HepG2 (cell line): ENCODE measurements around the gene DDHD1. TPM values are rescaled to one million over a fixed set of nuclear protein-coding genes. Genes with fewer than 3 reads are reported as not detected.

Experiments used
- ATAC-seq: fragments of 200-7000 bp; cut with Tn5 transposase; 3 replicates; pipeline ENCODE4 v1.9.1; 2020; ENCODE audit warnings: mild to moderate bottlenecking, moderate library complexity
- BruUV-seq: library from RNA; stranded (reverse); fragments of 400-500 nt; replicated peaks from 2 replicates; lab custom pipeline; 2021; lab: Mats Ljungman, UMichigan
- CTCF ChIA-PET: fragments of 300-600 bp; formaldehyde crosslinking; extraction: SDS; loops from one replicate; lab custom pipeline; 2021; ENCODE audit warnings: low total read pairs, inconsistent platforms, low intra/inter-chr PET ratio; lab: Yijun Ruan, JAX
- POLR2A ChIA-PET: fragments of 350-600 bp; sonication (Branson Sonifier 250); formaldehyde crosslinking; loops from one replicate; lab custom pipeline; 2020; ENCODE audit warnings: antibody characterized with exemption, inconsistent platforms; lab: Yijun Ruan, JAX
- DNase-seq: peaks from one replicate; pipeline ENCODE4 v3.0.0-alpha.2; 2015; ENCODE audit warnings: low spot score
- FAIRE-seq: peaks from 3 replicates; lab custom pipeline; 2011; peaks lifted over from hg19 to GRCh38; lab: Jason Lieb, UNC
- H2AFZ ChIP-seq: one replicate; pipeline ENCODE4 v1.6.1; 2011; ENCODE audit warnings: low read length, inconsistent platforms
- H3K27ac ChIP-seq: fragments of 300-600 bp; 3 replicates; pipeline ENCODE4 v1.8.0; 2011; ENCODE audit warnings: mixed run types, mild to moderate bottlenecking, mixed read lengths, low read length, inconsistent platforms; ENCODE audit not compliant: insufficient read depth; ENCODE audit errors: extremely low read length
- H3K27me3 ChIP-seq, 2 experiments: fragments of 200-600 bp in 1 of 2; 2 replicates in 1 of 2; 3 replicates in 1 of 2; pipeline versions ENCODE4 v1.6.0 to v1.8.0; 2011; ENCODE audit warnings: low read length in 2 of 2, mild to moderate bottlenecking in 2 of 2, moderate library complexity in 2 of 2, inconsistent platforms in 1 of 2; ENCODE audit not compliant: insufficient read depth in 2 of 2, control insufficient read depth in 1 of 2
- H3K36me3 ChIP-seq, 2 experiments: fragments of 200-600 bp in 1 of 2; replicated peaks in 1 of 2; 2 replicates in 1 of 2; 3 replicates in 1 of 2; pipeline versions ENCODE4 v1.5.1 to v1.8.0; 2011; ENCODE audit warnings: low read length in 2 of 2, inconsistent platforms in 1 of 2; ENCODE audit not compliant: insufficient read depth in 2 of 2, control insufficient read depth in 1 of 2
- H3K4me1 ChIP-seq: 2 replicates; pipeline ENCODE4 v1.5.1; 2012; ENCODE audit warnings: low read length, inconsistent platforms; ENCODE audit not compliant: insufficient read depth
- H3K4me2 ChIP-seq: 2 replicates; pipeline ENCODE4 v1.6.0; 2011; ENCODE audit warnings: low read depth, low read length, inconsistent platforms
- H3K4me3 ChIP-seq, 3 experiments: fragments of 200-600 bp in 1 of 3; sonication (generic), shearing (Covaris generic) in 1 of 3; replicated peaks in 1 of 3; 2 replicates each; pipeline ENCODE4 v1.5.1; 2011 to 2016; ENCODE audit warnings: low read length in 3 of 3, inconsistent platforms in 2 of 3, low read depth in 2 of 3, mild to moderate bottlenecking in 2 of 3, control low read depth in 1 of 3, mixed read lengths in 1 of 3; ENCODE audit not compliant: insufficient read depth in 1 of 3
- H3K79me2 ChIP-seq: one replicate; pipeline ENCODE4 v1.6.1; 2011; ENCODE audit warnings: low read length, inconsistent platforms; ENCODE audit not compliant: insufficient read depth
- H3K9ac ChIP-seq: 2 replicates; pipeline ENCODE4 v1.6.0; 2011; ENCODE audit warnings: mild to moderate bottlenecking, low read depth, low read length, inconsistent platforms; ENCODE audit not compliant: insufficient read depth
- H3K9me3 ChIP-seq: 2 replicates; pipeline ENCODE4 v1.5.1; 2012; ENCODE audit warnings: mild to moderate bottlenecking, low read length
- H4K20me1 ChIP-seq: 2 replicates; pipeline ENCODE4 v1.6.0; 2011; ENCODE audit warnings: inconsistent platforms, mild to moderate bottlenecking, low read length, moderate library complexity; ENCODE audit not compliant: insufficient read depth
- AGO1 ChIP-seq: fragments of 200-400 bp; formaldehyde crosslinking; IDR thresholded peaks from 2 replicates; pipeline ENCODE4 v1.6.1; 2017; ENCODE audit warnings: mild to moderate bottlenecking, low read depth, low read length, moderate library complexity; ENCODE audit not compliant: poor library complexity, severe bottlenecking
- CBFB ChIP-seq: sonication (generic); formaldehyde crosslinking; IDR thresholded peaks from 2 replicates; pipeline ENCODE4 v1.4.0; 2020; ENCODE audit warnings: missing genetic modification reagents
- CBX5 ChIP-seq: sonication (generic); formaldehyde crosslinking; IDR thresholded peaks from 2 replicates; pipeline ENCODE4 v1.4.0; 2020; ENCODE audit warnings: missing genetic modification reagents, borderline replicate concordance
- DR1 ChIP-seq: sonication (generic); formaldehyde crosslinking; IDR thresholded peaks from 2 replicates; pipeline ENCODE4 v1.8.0; 2021; ENCODE audit warnings: mild to moderate bottlenecking, missing genetic modification reagents, inconsistent platforms
- HDAC6 ChIP-seq: fragments of 200-600 bp; sonication (generic); IDR thresholded peaks from 2 replicates; pipeline ENCODE4 v1.7.0; 2017; ENCODE audit warnings: mild to moderate bottlenecking, antibody characterized with exemption, low read length, low read depth
- MLLT10 ChIP-seq: sonication (generic); formaldehyde crosslinking; IDR thresholded peaks from 2 replicates; pipeline ENCODE4 v1.4.0; 2020; ENCODE audit warnings: missing genetic modification reagents
- PAX8 ChIP-seq: sonication (generic); formaldehyde crosslinking; IDR thresholded peaks from 2 replicates; pipeline ENCODE4 v1.8.0; 2022; ENCODE audit warnings: mild to moderate bottlenecking, missing genetic modification reagents, borderline replicate concordance
- TCF7L2 ChIP-seq: IDR thresholded peaks from 2 replicates; pipeline ENCODE4 v1.6.1; 2011; ENCODE audit warnings: mild to moderate bottlenecking, low read depth, low read length, moderate library complexity
- ZBTB42 ChIP-seq: sonication (generic); formaldehyde crosslinking; IDR thresholded peaks from 2 replicates; pipeline ENCODE4 v1.5.0; 2020; ENCODE audit warnings: mild to moderate bottlenecking, missing genetic modification reagents
- ZGPAT ChIP-seq: IDR thresholded peaks from 2 replicates; pipeline ENCODE4 v1.6.1; 2016; ENCODE audit warnings: mild to moderate bottlenecking
- ZNF703 ChIP-seq: sonication (generic); formaldehyde crosslinking; IDR thresholded peaks from 2 replicates; pipeline ENCODE4 v1.5.1; 2020; ENCODE audit warnings: missing genetic modification reagents, mild to moderate bottlenecking, moderate library complexity, borderline replicate concordance
- ZNF768 ChIP-seq: sonication (generic); formaldehyde crosslinking; IDR thresholded peaks from 2 replicates; pipeline ENCODE4 v1.4.0; 2020; ENCODE audit warnings: missing genetic modification reagents
- WGBS: methylation state at CpG from one replicate; pipeline ENCODE4 v1.1.6; 2017; ENCODE audit warnings: low lambda C conversion rate; 5-methylcytosine and 5-hydroxymethylcytosine counted together
- in situ Hi-C: cut with HindIII; loops from 2 replicates; pipeline ENCODE4 v1.10.0; 2017; ENCODE audit warnings: low pct_unique_long_range_greater_than_20kb; ENCODE audit not compliant: extremely low pct_ligation_motif_present
- intact Hi-C: fragments of 100-400 bp; cut with micrococcal nuclease; formaldehyde crosslinking; loops from one replicate; pipeline ENCODE4 v1.10.0; 2022; ENCODE audit not compliant: unreplicated experiment
- polyA plus RNA-seq, 8 experiments: library from polyadenylated mRNA; depleted of rRNA in 3 of 8; stranded (reverse) in 7 of 8; unstranded in 1 of 8; fragments of >200 nt; fragmentation: Illumina TruSeq in 4 of 8; extraction: Trizol in 4 of 8; gene quantifications; 2 replicates each; pipeline versions ENCODE4 v1.2.1 to v1.2.3, GENCODE V29; 2011 to 2016; ENCODE audit warnings: low read depth in 4 of 8, missing spikeins in 1 of 8, mixed read lengths in 1 of 8; ENCODE audit not compliant: insufficient read depth in 1 of 8
- total RNA-seq, 5 experiments: library from RNA; depleted of rRNA; stranded (reverse); fragments of >200 nt; fragmentation: Illumina TruSeq; extraction: Trizol; gene quantifications; 2 replicates each; pipeline ENCODE4 v1.2.3, GENCODE V29; 2016; ENCODE audit warnings: low read depth in 1 of 5
- TF ChIP-seq, protein P1 (sequence below): sonication (generic); formaldehyde crosslinking; IDR thresholded peaks from 2 replicates; pipeline ENCODE4 v1.4.0; 2020; ENCODE audit warnings: missing genetic modification reagents

DDHD1 gene
- total and polyA plus RNA-seq, 2 of the 13 experiments (the other 11 are each of a cell fraction or from before 2014, with no cell fraction given): 4.6 to 8.3 TPM

- no peaks in the 10 kb centered on the region for H3K4me1 ChIP-seq
- H3K9ac ChIP-seq: no peak overlapping the region
- DNase-seq (no peak), FAIRE-seq (no peak), ATAC-seq (no peak)
- no peaks in the 10 kb centered on the region for H3K36me3 ChIP-seq
- peaks cover 0 to 2% of the 10 kb centered on the region in 2 experiments; a peak in 2 of 5 replicates for H3K27me3 ChIP-seq
- CTCF ChIA-PET: no interaction called here
- no TSS peak for BruUV-seq
- H2AFZ ChIP-seq: no peak overlapping the region
- POLR2A ChIA-PET: no interaction called here
- H4K20me1 ChIP-seq: no peaks in the 10 kb centered on the region
- no peak overlapping the region for H3K4me2 ChIP-seq
- H3K4me3 ChIP-seq: no peak overlapping the region
- no peak overlapping the region for H3K27ac ChIP-seq
- intact Hi-C loops: no loop called here
- TF ChIP-seq HDAC6: no peak
- TF ChIP-seq, protein P1, sequence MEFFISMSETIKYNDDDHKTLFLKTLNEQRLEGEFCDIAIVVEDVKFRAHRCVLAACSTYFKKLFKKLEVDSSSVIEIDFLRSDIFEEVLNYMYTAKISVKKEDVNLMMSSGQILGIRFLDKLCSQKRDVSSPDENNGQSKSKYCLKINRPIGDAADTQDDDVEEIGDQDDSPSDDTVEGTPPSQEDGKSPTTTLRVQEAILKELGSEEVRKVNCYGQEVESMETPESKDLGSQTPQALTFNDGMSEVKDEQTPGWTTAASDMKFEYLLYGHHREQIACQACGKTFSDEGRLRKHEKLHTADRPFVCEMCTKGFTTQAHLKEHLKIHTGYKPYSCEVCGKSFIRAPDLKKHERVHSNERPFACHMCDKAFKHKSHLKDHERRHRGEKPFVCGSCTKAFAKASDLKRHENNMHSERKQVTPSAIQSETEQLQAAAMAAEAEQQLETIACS (CRISPR knock-in tag): no peak
- TF ChIP-seq CBX5 (CRISPR knock-in tag): no peak
- no peak for TF ChIP-seq TCF7L2
- no peak for TF ChIP-seq ZNF703 (CRISPR knock-in tag)
- no peaks in the 10 kb centered on the region for H3K79me2 ChIP-seq
- no peaks in the 10 kb centered on the region for H3K9me3 ChIP-seq
- 32% methylated on average over 7 of the region's 7 CpGs for WGBS
- in situ Hi-C loops: no loop called here
Measured at GRCh38 chr14:53193193-53193592, 40.1 kb upstream of the DDHD1 start.

DNA sequence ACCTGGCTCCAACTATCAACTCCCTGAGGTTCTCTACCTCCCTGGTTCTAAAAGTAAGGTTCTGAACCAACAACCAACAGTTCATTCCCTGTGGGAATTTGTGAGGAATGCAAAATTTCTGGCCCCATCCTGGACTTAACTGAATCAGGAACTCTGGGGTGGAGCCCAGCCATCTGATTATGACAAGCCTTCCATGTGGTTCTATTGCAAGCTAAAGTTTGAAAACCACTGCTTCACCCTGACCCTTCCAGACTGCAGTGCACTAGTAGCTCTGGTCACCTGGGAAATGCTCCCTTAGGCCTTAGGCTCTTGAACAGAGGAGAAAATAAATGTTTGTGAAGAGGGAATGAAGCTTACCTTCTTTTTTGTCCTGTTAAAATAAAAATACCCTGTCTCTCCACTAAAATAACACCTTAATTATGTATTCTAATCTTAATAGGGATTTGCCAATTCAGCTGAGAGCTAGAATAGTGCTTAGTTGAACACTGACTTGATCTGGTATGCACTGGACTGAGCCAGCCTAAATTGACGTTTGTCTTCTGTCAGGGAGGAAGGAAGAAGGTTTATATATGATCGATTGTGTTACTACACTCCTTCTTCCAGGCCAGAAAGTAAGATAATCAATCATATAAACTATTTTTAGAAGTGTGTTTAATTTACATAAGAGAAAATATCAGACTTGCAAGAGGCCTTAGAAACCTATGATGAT, 39.1 kb upstream of the DDHD1 start:
- Histone ChIP-seq H3K36me3 (no peaks in the 10 kb centered on the region), H3K9ac (no peak overlapping the region), H3K9me3 (no peaks in the 10 kb centered on the region), H3K4me3 (no peak overlapping the region), H3K4me1 (no peaks in the 10 kb centered on the region), H3K4me2 (no peak overlapping the region), H4K20me1 (no peaks in the 10 kb centered on the region), H3K27me3 (peaks cover 0 to 2% of the 10 kb centered on the region in 2 experiments; a peak in 2 of 5 replicates), H3K79me2 (no peaks in the 10 kb centered on the region), H2AFZ (no peak overlapping the region), H3K27ac (no peak overlapping the region)
- 2% methylated on average over 2 of the region's 2 CpGs for WGBS
- ChIA-PET POLR2A (no interaction called here), CTCF (no interaction called here)
- intact Hi-C loops (no loop called here), in situ Hi-C loops (no loop called here)
- ATAC-seq: no peak
- DNase-seq: no peak
- FAIRE-seq: no peak
- no TSS peak for BruUV-seq
- no peak for TF ChIP-seq ZBTB42
- no peak for TF ChIP-seq ZGPAT (CRISPR knock-in tag)
- no peak for TF ChIP-seq DR1
- no peak for TF ChIP-seq AGO1
- TF ChIP-seq MLLT10 (CRISPR knock-in tag): no peak
- TF ChIP-seq PAX8: no peak
- no peak for TF ChIP-seq ZNF768 (CRISPR knock-in tag)
- no peak for TF ChIP-seq CBFB (CRISPR knock-in tag)
